Measurements from ENCODE around the gene EFCAB6.

Gene EFCAB6

GRCh38 chr22:43479962-43480361 is 332.1 kb downstream of the EFCAB6 start:
- no peak for DNase-seq (ENCODE audit: low read depth)

GRCh38 chr22:43479301-43479950 is 332.7 kb downstream of the EFCAB6 start:
- DNase-seq (ENCODE audit: low read depth): no peak
